BE2C (cell line): ENCODE data around the gene PCDHGB1. TPM values are rescaled to one million over a fixed set of nuclear protein-coding genes. Genes with fewer than 3 reads are reported as not detected.
"Not testable (repeated sequence)": the region's sequence is repeated elsewhere in the genome, so short reads cannot be mapped to it uniquely, and the experiment has no call there.

Experiments
- DNase-seq: peaks from one replicate; pipeline ENCODE4 v3.0.0-alpha.2; 2020
- H3K27me3 ChIP-seq: fragments of 250-450 bp; sonication (Bioruptor Pico); 2 replicates; pipeline ENCODE4 v1.5.1; 2020; ENCODE audit warnings: mild to moderate bottlenecking
- H3K36me3 ChIP-seq: fragments of 250-450 bp; sonication (Bioruptor Pico); 2 replicates; pipeline ENCODE4 v1.5.1; 2020; ENCODE audit warnings: mild to moderate bottlenecking
- H3K4me1 ChIP-seq: fragments of 250-450 bp; sonication (Bioruptor Pico); 2 replicates; pipeline ENCODE4 v1.5.1; 2020
- H3K4me3 ChIP-seq: 2 replicates; pipeline ENCODE4 v1.5.1; 2011; ENCODE audit warnings: low read depth, low read length
- H3K9me3 ChIP-seq: fragments of 250-450 bp; sonication (Bioruptor Pico); 2 replicates; pipeline ENCODE4 v1.5.1; 2020
- polyA plus RNA-seq: library from polyadenylated mRNA; unstranded; fragments of >200 nt; gene quantifications from one replicate; pipeline ENCODE4 v1.2.1, GENCODE V29; 2012; ENCODE audit warnings: low read depth, missing spikeins; ENCODE audit not compliant: insufficient read length, insufficient read depth
- TF ChIP-seq, protein P1 (sequence below): IDR thresholded peaks from 2 replicates; pipeline ENCODE4 v1.5.1; 2012; ENCODE audit warnings: mild to moderate bottlenecking, low read depth, low read length

PCDHGB1 gene
- polyA plus RNA-seq, result 7.0 TPM

DNA sequence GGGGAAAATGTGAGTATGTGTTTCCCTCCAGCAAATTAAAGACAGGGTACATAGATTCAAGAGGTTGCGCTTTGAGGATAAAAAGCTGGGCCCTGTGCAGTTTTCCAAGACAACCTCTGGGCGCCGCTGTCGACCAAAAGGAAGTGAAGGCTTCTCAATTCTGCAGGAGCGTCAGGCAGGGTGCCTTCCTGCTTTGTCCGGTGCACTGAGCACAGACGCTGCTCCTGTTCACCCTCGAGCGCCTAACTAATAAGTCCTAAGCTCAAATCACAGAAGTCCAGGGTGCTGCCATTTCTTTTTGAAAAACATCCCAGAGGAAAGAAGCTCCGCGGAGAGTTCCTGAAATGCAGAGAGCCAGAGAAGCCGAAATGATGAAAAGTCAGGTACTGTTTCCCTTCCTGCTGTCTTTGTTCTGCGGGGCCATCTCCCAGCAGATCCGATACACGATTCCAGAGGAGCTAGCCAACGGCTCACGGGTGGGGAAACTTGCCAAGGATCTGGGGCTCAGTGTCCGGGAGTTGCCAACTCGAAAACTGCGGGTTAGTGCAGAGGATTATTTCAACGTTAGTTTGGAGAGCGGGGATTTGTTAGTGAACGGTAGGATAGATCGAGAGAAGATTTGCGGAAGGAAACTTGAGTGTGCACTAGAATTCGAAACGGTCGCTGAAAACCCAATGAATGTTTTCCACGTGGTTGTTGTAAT lies at the start of gene PCDHGB1:
TSS of gene PCDHGB1 (plus strand) at position 183 of the 703 bp plus-strand sequence. CDS start at position 345, 162 bp downstream.
- no peaks in the 10 kb centered on the region for H3K27me3 ChIP-seq
- peak within 1 kb of the TSS; percentile 75 for H3K4me3 ChIP-seq
- TF ChIP-seq, protein P1, sequence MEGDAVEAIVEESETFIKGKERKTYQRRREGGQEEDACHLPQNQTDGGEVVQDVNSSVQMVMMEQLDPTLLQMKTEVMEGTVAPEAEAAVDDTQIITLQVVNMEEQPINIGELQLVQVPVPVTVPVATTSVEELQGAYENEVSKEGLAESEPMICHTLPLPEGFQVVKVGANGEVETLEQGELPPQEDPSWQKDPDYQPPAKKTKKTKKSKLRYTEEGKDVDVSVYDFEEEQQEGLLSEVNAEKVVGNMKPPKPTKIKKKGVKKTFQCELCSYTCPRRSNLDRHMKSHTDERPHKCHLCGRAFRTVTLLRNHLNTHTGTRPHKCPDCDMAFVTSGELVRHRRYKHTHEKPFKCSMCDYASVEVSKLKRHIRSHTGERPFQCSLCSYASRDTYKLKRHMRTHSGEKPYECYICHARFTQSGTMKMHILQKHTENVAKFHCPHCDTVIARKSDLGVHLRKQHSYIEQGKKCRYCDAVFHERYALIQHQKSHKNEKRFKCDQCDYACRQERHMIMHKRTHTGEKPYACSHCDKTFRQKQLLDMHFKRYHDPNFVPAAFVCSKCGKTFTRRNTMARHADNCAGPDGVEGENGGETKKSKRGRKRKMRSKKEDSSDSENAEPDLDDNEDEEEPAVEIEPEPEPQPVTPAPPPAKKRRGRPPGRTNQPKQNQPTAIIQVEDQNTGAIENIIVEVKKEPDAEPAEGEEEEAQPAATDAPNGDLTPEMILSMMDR, result peak; percentile 73
- peak; percentile 82 for DNase-seq
- H3K4me1 ChIP-seq, result no peaks in the 10 kb centered on the region
- peaks cover 17% of the 10 kb centered on the region for H3K36me3 ChIP-seq
- peaks cover 2% of the 10 kb centered on the region for H3K9me3 ChIP-seq

DNA sequence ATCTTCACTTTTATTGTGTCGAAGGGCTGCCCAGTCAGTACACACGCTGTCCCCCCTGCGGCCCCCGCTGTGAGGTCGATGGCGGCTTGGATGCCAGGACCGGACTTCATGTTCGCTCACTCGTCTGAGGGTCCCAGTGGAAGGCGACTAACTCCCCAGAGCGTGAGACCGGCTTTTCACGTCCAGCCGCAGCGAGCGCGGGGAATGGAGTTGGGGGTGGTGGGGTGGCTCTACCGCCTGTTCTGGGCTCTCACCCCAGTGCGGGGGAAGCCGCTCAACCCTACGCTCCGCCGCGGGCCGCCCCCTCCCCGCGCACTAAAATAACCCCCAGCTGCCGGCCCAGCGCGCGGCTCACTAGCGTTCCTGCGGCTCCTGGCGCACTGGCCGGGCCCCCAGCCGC lies 46.1 kb upstream of the PCDHGB1 start, which contains the start of gene SLC25A2:
TSS of gene SLC25A2 (minus strand) at position 294 of the 400 bp plus-strand sequence. CDS start at position 110, 184 bp downstream.
- TF ChIP-seq, protein P1, result no peak

DNA sequence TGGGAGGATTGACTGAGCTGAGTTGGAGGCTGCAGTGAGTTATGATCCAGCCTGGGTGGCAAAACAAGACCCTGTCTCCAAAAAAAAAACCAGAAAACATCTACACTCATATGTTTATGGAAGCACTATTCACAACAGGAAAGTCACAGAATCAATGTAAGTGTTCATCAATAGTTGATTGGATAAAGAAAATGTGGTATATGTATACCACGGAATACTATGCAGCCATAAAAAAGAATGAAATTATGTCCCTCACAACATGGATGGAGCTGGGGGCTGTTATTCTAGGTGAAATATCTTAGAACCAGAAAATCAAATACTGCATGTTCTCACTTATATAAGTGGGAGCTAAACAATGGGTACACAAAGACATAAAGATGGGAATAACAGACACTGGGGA lies 43.3 kb upstream of the PCDHGB1 start:
- DNase-seq, result no peak
- TF ChIP-seq, protein P1, result no peak
- Histone ChIP-seq H3K4me3 (no peak overlapping the region), H3K36me3 (no peaks in the 10 kb centered on the region), H3K4me1 (no peaks in the 10 kb centered on the region), H3K27me3 (no peaks in the 10 kb centered on the region), H3K9me3 (no peaks in the 10 kb centered on the region)

More for the DNA sequence above, 46.1 kb upstream of the PCDHGB1 start, which contains the start of gene SLC25A2:
- Histone ChIP-seq H3K27me3 (no peaks in the 10 kb centered on the region), H3K9me3 (no peaks in the 10 kb centered on the region), H3K4me1 (no peaks in the 10 kb centered on the region), H3K4me3 (no peak within 1 kb of the TSS), H3K36me3 (no peaks in the 10 kb centered on the region)
- no peak for DNase-seq

DNA sequence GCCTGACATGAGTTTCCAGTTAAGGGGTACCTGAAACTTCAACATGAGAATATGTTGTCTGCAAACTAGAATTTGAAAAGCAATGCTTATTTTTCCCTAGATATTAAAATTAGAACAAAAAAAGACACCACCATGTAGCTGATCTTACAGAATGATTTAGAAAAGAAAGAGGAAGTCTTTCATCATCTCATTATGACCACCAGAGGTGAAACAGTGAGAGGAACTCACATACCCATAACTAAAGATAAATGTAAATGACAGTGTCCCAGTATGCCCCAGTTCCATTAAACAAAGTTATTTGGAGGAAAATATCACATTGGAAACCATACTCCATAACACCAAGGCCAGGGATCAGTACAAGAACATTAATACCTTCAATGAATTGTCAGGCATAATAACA lies 36.2 kb upstream of the PCDHGB1 start:
- no peaks in the 10 kb centered on the region for H3K27me3 ChIP-seq
- no peak for DNase-seq
- no peaks in the 10 kb centered on the region; the same call in 1 of the 2 replicates for H3K9me3 ChIP-seq
- TF ChIP-seq, protein P1, result no peak
- H3K4me3 ChIP-seq, result no peak overlapping the region
- no peaks in the 10 kb centered on the region for H3K4me1 ChIP-seq
- H3K36me3 ChIP-seq, result peaks cover 41% of the 10 kb centered on the region

DNA sequence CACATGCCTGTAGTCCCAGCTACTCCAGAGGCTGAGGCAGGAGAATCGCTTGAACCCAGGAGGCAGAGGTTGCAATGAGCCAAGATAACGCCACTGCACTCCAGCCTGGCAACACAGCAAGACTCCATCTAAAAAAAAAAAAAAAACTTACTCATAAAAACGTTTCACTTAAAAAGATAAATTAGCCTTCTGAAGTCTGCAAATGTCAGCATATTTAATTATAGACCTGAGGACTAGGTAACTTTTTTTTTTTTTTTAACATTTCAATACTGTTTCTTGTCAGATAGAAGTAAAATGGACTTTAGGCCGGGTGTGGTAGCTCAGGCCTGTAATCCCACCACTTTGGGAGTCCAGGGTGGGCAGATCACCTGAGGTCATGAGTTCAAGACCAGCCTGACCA lies 32.9 kb upstream of the PCDHGB1 start:
- H3K4me1 ChIP-seq, H3K27me3 ChIP-seq, DNase-seq, H3K4me3 ChIP-seq: not testable (repeated sequence)
- H3K9me3 ChIP-seq, result peaks cover 11% of the 10 kb centered on the region
- peaks cover 54% of the 10 kb centered on the region for H3K36me3 ChIP-seq

DNA sequence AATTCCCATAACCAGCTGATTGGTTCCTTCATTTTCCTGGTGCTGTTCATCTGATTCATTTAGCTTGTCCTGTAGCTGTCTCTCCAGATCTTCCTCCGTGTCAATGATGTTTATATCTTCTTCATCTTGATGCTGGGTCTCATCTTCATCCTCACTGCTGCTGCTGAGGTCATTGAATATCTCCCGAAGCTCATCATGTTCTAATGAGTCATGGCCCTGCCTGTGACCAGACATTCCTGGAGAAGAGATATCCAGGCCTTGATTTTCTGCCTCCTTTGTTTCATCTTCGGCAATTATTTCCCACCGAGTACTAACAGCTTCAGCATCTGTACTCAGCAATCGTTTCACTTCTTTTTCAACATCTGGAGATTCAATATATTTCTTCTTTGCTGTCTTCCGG lies 30.7 kb upstream of the PCDHGB1 start:
- DNase-seq, result no peak
- H3K4me3 ChIP-seq, result peak overlapping the region; percentile 100
- no peaks in the 10 kb centered on the region for H3K4me1 ChIP-seq
- H3K27me3 ChIP-seq, result no peaks in the 10 kb centered on the region
- peaks cover 11% of the 10 kb centered on the region for H3K9me3 ChIP-seq
- TF ChIP-seq, protein P1, result no peak
- peaks cover 54% of the 10 kb centered on the region for H3K36me3 ChIP-seq
